GM23338 (cell line): ENCODE results near the gene ACOT11.

Experiments
- CREB1 ChIP-seq: fragments of 250-450 bp; sonication (Bioruptor Pico); IDR thresholded peaks from 2 replicates; pipeline ENCODE4 v1.5.0; 2020; ENCODE audit warnings: low read depth, mild to moderate bottlenecking, moderate library complexity
- CTCF ChIP-seq, 2 experiments: fragments of 200-600 bp in 1 of 2; sonication (generic) in 1 of 2; conservative IDR thresholded peaks; 2 replicates each; pipeline versions ENCODE4 v1.5.1 to v1.6.1; 2016 to 2017; ENCODE audit warnings: antibody characterized with exemption in 2 of 2, low read depth in 2 of 2, mild to moderate bottlenecking in 2 of 2, moderate library complexity in 1 of 2
- EZH2 ChIP-seq: fragments of 200-600 bp; sonication (generic); IDR thresholded peaks from one replicate; pipeline ENCODE4 v1.8.0; 2017; ENCODE audit warnings: antibody characterized with exemption, mild to moderate bottlenecking, low read depth; ENCODE audit not compliant: unreplicated experiment
- EZH2phosphoT487 ChIP-seq: fragments of 200-600 bp; sonication (generic); IDR thresholded peaks from one replicate; pipeline ENCODE4 v1.8.1; 2018; ENCODE audit warnings: antibody characterized with exemption; ENCODE audit not compliant: unreplicated experiment
- NANOG ChIP-seq: IDR thresholded peaks from 2 replicates; pipeline ENCODE4 v1.6.1; 2016; ENCODE audit warnings: antibody characterized with exemption, borderline replicate concordance
- POLR2AphosphoS5 ChIP-seq: IDR thresholded peaks from 2 replicates; pipeline ENCODE4 v1.6.1; 2016; ENCODE audit warnings: antibody characterized with exemption, low read depth
- REST ChIP-seq: IDR thresholded peaks from one replicate; pipeline ENCODE4 v1.6.1; 2018; ENCODE audit warnings: antibody characterized with exemption; ENCODE audit not compliant: unreplicated experiment

GRCh38 chr1:54627196-54627595, 79.2 kb downstream of the ACOT11 start:
- TF ChIP-seq POLR2AphosphoS5 (no peak), CTCF (conservative IDR thresholded peaks at IDR 0.05; ENCODE audit: low read depth in 2 of 2) (no peak), REST (no peak), EZH2 (no peak), EZH2phosphoT487 (no peak), NANOG (no peak), CREB1 (CRISPR knock-in tag) (no peak)
